Stimulated activated CD4-positive, alpha-beta T cell treated with anti-CD3 and anti-CD28 coated beads, Interleukin-2, amount 100 ng/mL, for 4 hours (primary cell): ENCODE data around the gene ERC1.
"Not testable (repeated sequence)": the region's sequence is repeated elsewhere in the genome, so short reads cannot be mapped to it uniquely, and the experiment has no call there.

Source experiments
- DNase-seq: peaks from one replicate; pipeline ENCODE4 v3.0.0-alpha.2; 2020; ENCODE audit warnings: low read depth

ERC1 gene

GRCh38 chr12:1030779-1031178, 39.8 kb downstream of the ERC1 start:
- DNase-seq, result no peak

GRCh38 chr12:1034243-1034642, 43.2 kb downstream of the ERC1 start:
- DNase-seq, result no peak

- no peak for DNase-seq
Observed at GRCh38 chr12:1034751-1035457, 43.9 kb downstream of the ERC1 start.

- no peak for DNase-seq
Observed at GRCh38 chr12:1041478-1041877, 50.5 kb downstream of the ERC1 start.

GRCh38 chr12:1044199-1044598, 53.2 kb downstream of the ERC1 start:
- no peak for DNase-seq

GRCh38 chr12:1044696-1045095, 53.7 kb downstream of the ERC1 start:
- no peak for DNase-seq

- no peak for DNase-seq
Observed at GRCh38 chr12:1046727-1047126, 55.7 kb downstream of the ERC1 start.

- DNase-seq, result no peak
Observed at GRCh38 chr12:1047898-1048660, 57.1 kb downstream of the ERC1 start.

- DNase-seq, result no peak
Observed at GRCh38 chr12:1050059-1050707, 59.2 kb downstream of the ERC1 start.

GRCh38 chr12:1051672-1052071, 60.6 kb downstream of the ERC1 start:
- DNase-seq, result not testable (repeated sequence)

GRCh38 chr12:1053690-1054089, 62.7 kb downstream of the ERC1 start:
- no peak for DNase-seq

GRCh38 chr12:1054117-1054870, 63.3 kb downstream of the ERC1 start:
- DNase-seq, result no peak

- DNase-seq, result no peak
Observed at GRCh38 chr12:1056390-1056789, 65.4 kb downstream of the ERC1 start.

- no peak for DNase-seq
Observed at GRCh38 chr12:1058423-1058822, 67.4 kb downstream of the ERC1 start.

GRCh38 chr12:1059162-1059561, 68.1 kb downstream of the ERC1 start:
- no peak for DNase-seq

- no peak for DNase-seq
Observed at GRCh38 chr12:1063852-1064251, 72.8 kb downstream of the ERC1 start.

GRCh38 chr12:1064317-1064716, 73.3 kb downstream of the ERC1 start:
- no peak for DNase-seq

- no peak for DNase-seq
Observed at GRCh38 chr12:1065629-1066028, 74.6 kb downstream of the ERC1 start.

GRCh38 chr12:1069846-1070245, 78.8 kb downstream of the ERC1 start:
- no peak for DNase-seq

- DNase-seq, result no peak
Observed at GRCh38 chr12:1071182-1071581, 80.2 kb downstream of the ERC1 start.

- DNase-seq, result no peak
Observed at GRCh38 chr12:1073652-1074051, 82.6 kb downstream of the ERC1 start.

- no peak for DNase-seq
Observed at GRCh38 chr12:1077036-1077803, 86.2 kb downstream of the ERC1 start.
